Activated T-helper 2 cell treated with anti-CD3 and anti-CD28 coated beads, Interferon-gamma antibody, Interleukin-2, Interleukin-4, amounts not matched to agents 10 μg/mL and 5 μg/mL and 100 μg/mL, durations not matched to agents 14 hours and 24 hours and 36 hours (primary cell): Measurements from ENCODE around the gene DDX1. TPM values are rescaled to one million over a fixed set of nuclear protein-coding genes. Genes with fewer than 3 reads are reported as not detected.

ENCODE experiments used
- DNase-seq: peaks from one replicate; pipeline ENCODE4 v3.0.0; 2021; ENCODE audit warnings: low spot score
- H3K27ac Mint-ChIP-seq: one replicate; pipeline ENCODE4 v1.8.0; 2021; ENCODE audit warnings: mixed read lengths
- H3K27me3 Mint-ChIP-seq: one replicate; pipeline ENCODE4 v1.8.0; 2021; ENCODE audit warnings: low read depth, mixed read lengths
- H3K36me3 Mint-ChIP-seq: one replicate; pipeline ENCODE4 v1.8.0; 2021; ENCODE audit warnings: low read depth, mixed read lengths
- H3K4me1 Mint-ChIP-seq: one replicate; pipeline ENCODE4 v1.8.0; 2021; ENCODE audit warnings: low read depth, mixed read lengths
- H3K4me3 Mint-ChIP-seq: one replicate; pipeline ENCODE4 v1.8.0; 2021; ENCODE audit warnings: low read depth, mild to moderate bottlenecking, moderate library complexity, mixed read lengths
- H3K9me3 Mint-ChIP-seq: one replicate; pipeline ENCODE4 v1.8.0; 2021; ENCODE audit warnings: mixed read lengths
- intact Hi-C: fragments of 100-400 bp; cut with micrococcal nuclease; formaldehyde crosslinking; loops from one replicate; pipeline ENCODE4 v1.15.1; 2023
- total RNA-seq: library from RNA; stranded (reverse); gene quantifications from 2 replicates; pipeline ENCODE4 v1.2.3, GENCODE V29; 2022

The DDX1 gene
- total RNA-seq, 1 donor from 2014 or later: 111 TPM

- intact Hi-C loops: no loop called here
- DNase-seq: no peak
- no peaks in the 10 kb centered on the region for H3K4me1 Mint-ChIP-seq
- no peak overlapping the region for H3K27ac Mint-ChIP-seq
- H3K27me3 Mint-ChIP-seq: peaks cover 2% of the 10 kb centered on the region
- H3K36me3 Mint-ChIP-seq: no peaks in the 10 kb centered on the region
- no peak overlapping the region for H3K4me3 Mint-ChIP-seq
- H3K9me3 Mint-ChIP-seq: no peaks in the 10 kb centered on the region
Measured at GRCh38 chr2:15666861-15667808, 75.5 kb downstream of the DDX1 start.

DNA sequence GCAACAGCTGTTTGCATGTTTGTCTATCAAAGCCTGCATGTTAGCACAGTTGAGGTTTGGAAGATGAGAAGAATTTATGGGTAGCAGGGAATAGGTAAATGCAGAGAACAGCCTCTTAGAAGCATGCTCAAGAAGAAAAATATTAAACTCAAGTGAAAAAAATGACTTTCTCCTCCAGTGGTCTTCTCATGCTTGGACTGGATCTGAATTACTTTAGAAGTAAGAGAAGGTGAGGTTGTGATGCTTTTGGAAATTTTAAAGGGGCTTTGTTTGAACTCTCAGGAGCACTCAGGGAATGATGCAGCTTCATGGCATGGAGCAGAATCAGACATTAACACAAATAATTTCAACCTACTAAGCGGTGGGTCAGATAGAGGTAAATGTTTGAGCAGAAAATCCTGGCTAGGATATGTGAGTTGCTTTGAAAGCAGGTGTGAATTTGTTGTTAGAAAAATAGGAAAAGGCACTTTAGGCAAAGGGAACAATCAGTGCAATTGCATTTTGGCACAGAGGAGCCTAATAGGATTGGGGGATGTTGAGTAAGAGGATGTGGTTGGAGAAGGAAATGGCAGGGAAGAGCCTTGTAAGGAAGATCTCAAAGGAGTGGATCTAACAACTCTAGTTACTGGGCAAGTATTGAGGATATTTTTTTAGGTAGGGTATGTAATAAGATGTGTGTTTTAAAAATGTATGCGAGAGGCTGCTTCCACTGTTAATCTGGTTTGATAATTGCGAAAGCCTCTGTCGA, 76.3 kb downstream of the DDX1 start:
- no peak overlapping the region for H3K4me3 Mint-ChIP-seq
- no peak for DNase-seq
- H3K36me3 Mint-ChIP-seq: no peaks in the 10 kb centered on the region
- no peaks in the 10 kb centered on the region for H3K9me3 Mint-ChIP-seq
- H3K27ac Mint-ChIP-seq: no peak overlapping the region
- H3K4me1 Mint-ChIP-seq: no peaks in the 10 kb centered on the region
- intact Hi-C loops: no loop called here
- peaks cover 2% of the 10 kb centered on the region for H3K27me3 Mint-ChIP-seq

- H3K9me3 Mint-ChIP-seq: no peaks in the 10 kb centered on the region
- no peak for DNase-seq
- no peaks in the 10 kb centered on the region for H3K4me1 Mint-ChIP-seq
- H3K4me3 Mint-ChIP-seq: no peak overlapping the region
- no peaks in the 10 kb centered on the region for H3K36me3 Mint-ChIP-seq
- H3K27ac Mint-ChIP-seq: no peak overlapping the region
- H3K27me3 Mint-ChIP-seq: peaks cover 2% of the 10 kb centered on the region
- intact Hi-C loops: no loop called here
Measured at GRCh38 chr2:15668611-15669305, 77.1 kb downstream of the DDX1 start.

DNA sequence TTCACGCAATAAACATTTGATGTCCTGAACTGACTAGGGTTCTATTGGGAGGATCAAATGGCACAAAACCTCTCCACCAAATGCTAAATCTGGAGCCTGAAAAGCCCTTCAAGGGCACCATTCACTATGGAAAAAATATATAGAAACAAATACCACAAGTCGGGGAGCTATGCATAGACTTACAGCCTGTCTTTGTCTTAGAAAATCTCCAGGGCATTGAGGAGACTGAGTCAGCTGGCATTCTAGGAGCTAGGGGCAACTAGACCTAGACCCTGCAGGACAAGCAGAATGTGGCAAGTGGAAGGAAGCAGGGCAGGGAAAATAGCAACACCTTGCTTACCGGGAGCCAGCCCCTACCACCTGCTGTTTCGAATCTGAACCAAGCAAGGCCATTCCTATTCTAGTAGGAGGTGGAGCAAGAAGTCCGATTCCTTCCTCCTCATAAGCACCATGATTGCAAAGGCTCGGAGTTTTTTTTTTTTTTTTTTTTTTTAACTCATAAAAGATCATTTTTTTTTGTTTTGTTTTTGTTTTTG, 77.8 kb downstream of the DDX1 start:
- H3K4me1 Mint-ChIP-seq: no peaks in the 10 kb centered on the region
- H3K9me3 Mint-ChIP-seq: no peaks in the 10 kb centered on the region
- H3K4me3 Mint-ChIP-seq: no peak overlapping the region
- DNase-seq: no peak
- H3K36me3 Mint-ChIP-seq: no peaks in the 10 kb centered on the region
- peaks cover 2% of the 10 kb centered on the region for H3K27me3 Mint-ChIP-seq
- H3K27ac Mint-ChIP-seq: no peak overlapping the region
- intact Hi-C loops: no loop called here

- Mint-ChIP-seq H3K36me3 (no peaks in the 10 kb centered on the region), H3K27me3 (peaks cover 2% of the 10 kb centered on the region), H3K4me3 (no peak overlapping the region), H3K4me1 (no peaks in the 10 kb centered on the region), H3K27ac (no peak overlapping the region), H3K9me3 (no peaks in the 10 kb centered on the region)
- DNase-seq: no peak
- intact Hi-C loops: no loop called here
Measured at GRCh38 chr2:15670469-15670868, 78.8 kb downstream of the DDX1 start.

GRCh38 chr2:15670981-15671380, 79.3 kb downstream of the DDX1 start:
- no peaks in the 10 kb centered on the region for H3K36me3 Mint-ChIP-seq
- DNase-seq: no peak
- intact Hi-C loops: no loop called here
- peaks cover 2% of the 10 kb centered on the region for H3K27me3 Mint-ChIP-seq
- H3K4me1 Mint-ChIP-seq: no peaks in the 10 kb centered on the region
- no peak overlapping the region for H3K27ac Mint-ChIP-seq
- no peaks in the 10 kb centered on the region for H3K9me3 Mint-ChIP-seq
- no peak overlapping the region for H3K4me3 Mint-ChIP-seq

DNA sequence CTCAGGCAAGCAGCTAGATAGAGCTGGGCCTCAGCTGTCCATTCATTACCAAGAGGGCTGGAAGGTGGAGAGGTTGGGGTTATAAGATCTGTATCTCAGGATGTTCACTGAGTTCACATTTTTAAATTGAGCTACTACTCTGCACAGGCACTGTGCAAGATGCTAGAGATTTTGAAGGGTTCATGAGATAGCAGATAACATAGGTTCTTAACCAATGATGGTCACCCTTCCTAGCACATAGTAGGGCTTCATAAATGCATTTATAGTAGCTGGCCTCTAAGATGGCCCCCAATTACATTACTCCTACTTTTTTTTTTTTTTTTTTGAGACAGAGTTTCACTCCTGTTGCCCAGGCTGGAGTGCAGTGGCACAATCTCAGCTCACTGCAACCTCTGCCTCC, 79.7 kb downstream of the DDX1 start:
- Mint-ChIP-seq H3K4me1 (no peaks in the 10 kb centered on the region), H3K9me3 (no peaks in the 10 kb centered on the region), H3K27me3 (peaks cover 2% of the 10 kb centered on the region), H3K36me3 (no peaks in the 10 kb centered on the region), H3K27ac (no peak overlapping the region), H3K4me3 (no peak overlapping the region)
- intact Hi-C loops: no loop called here
- no peak for DNase-seq

GRCh38 chr2:15671842-15672815, 80.5 kb downstream of the DDX1 start:
- Mint-ChIP-seq H3K27me3 (peaks cover 2% of the 10 kb centered on the region), H3K36me3 (no peaks in the 10 kb centered on the region), H3K9me3 (no peaks in the 10 kb centered on the region), H3K4me1 (no peaks in the 10 kb centered on the region), H3K4me3 (no peak overlapping the region), H3K27ac (no peak overlapping the region)
- DNase-seq: no peak
- intact Hi-C loops: no loop called here

DNA sequence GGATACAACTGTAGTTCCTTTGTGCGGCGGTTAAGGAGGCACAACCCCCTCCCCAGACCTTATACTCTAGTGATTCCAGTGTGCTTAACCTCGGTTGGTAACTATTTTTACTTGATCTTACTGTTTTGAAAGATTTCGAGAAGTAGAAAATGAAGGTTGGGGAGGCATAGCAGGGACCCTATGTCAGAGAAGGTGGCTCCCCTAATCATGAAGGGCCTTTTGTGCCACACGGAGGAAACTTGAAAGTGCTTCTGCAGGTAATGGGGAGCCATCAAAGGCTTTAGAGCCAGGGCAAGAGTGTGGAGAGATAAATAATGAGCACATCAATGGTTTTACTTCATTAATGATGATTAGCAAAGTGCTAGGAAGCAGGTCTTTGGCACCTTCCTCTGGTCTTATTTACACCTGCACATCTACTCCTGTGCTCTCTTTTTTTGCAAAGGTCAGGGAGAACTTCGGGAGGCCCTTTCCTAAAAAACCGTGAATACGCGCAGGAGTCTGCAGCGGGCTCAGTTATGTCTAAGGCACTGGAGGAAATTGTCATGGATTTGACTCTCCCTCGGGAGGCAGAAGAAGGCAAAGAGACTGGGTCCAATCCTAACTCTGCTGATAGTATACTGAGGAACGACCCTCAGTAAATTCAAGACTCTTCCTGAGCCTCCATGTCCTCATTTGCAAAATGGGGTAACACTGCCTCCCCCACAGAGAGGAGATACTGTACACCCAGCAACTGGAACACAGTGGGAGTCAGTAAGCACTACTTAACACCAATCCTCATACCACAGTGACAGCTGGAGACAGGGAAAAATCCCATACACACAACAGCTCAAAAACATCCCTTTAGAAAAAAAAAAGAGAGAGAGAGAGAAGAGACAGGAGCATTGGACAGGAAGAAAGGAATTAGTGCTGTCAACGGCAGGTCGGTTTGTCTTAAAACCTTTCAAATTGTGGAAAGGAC, 81.6 kb downstream of the DDX1 start:
- Mint-ChIP-seq H3K27ac (no peak overlapping the region), H3K36me3 (no peaks in the 10 kb centered on the region), H3K4me3 (no peak overlapping the region), H3K27me3 (no peaks in the 10 kb centered on the region), H3K4me1 (no peaks in the 10 kb centered on the region), H3K9me3 (no peaks in the 10 kb centered on the region)
- no peak for DNase-seq
- intact Hi-C loops: no loop called here

DNA sequence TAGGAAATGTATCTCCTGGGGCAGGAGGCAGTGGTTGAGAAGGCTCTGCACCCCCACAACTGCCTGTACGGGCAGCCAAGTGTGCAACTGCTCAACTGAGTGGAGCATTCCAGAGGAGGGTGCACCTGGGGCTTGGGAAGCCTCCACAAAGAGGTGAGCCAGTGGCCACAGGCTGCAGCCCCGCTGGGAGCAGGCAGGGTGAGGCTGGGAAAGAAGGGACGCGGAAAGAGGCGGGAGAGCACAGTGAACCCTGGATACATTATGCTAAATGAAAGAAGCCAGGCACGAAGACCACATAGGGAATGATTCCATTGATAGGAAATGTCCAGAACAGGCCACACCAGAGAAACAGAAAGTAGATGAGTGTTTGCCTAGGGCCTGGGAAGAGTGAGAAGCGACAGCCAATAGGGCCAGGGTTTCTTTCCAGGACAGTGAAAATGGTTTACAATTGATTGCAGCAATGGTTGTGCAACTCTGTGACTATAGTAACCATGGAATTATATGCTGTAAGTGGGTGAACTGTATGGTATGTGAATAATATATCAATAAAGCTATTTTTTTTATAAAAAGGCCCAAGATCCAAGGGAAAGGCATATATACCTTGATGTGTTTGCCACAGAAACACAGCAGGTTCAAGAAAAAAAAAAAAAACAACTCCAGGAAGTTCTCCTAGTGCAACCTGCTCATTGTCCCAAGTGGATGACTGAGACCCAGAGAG, 82.4 kb downstream of the DDX1 start:
- no peak for DNase-seq
- Mint-ChIP-seq H3K4me1 (no peaks in the 10 kb centered on the region), H3K27ac (no peak overlapping the region), H3K4me3 (no peak overlapping the region), H3K27me3 (no peaks in the 10 kb centered on the region), H3K9me3 (no peaks in the 10 kb centered on the region), H3K36me3 (no peaks in the 10 kb centered on the region)
- intact Hi-C loops: no loop called here
